NT2/D1 (cell line): ENCODE measurements around the gene POLR2M.

Source experiments
- YY1 ChIP-seq: IDR thresholded peaks from 2 replicates; pipeline ENCODE4 v1.6.1; 2011; ENCODE audit not compliant: insufficient read length, insufficient read depth
- ZNF274 ChIP-seq: IDR thresholded peaks from 2 replicates; pipeline ENCODE4 v1.6.1; 2011; ENCODE audit warnings: mild to moderate bottlenecking, low read depth, low read length

GRCh38 chr15:57675481-57676181 lies 30.9 kb upstream of the POLR2M start:
- TF ChIP-seq ZNF274 (no peak), YY1 (no peak)
